Measurements from ENCODE around the gene INAFM1. TPM values are rescaled to one million over a fixed set of nuclear protein-coding genes. Genes with fewer than 3 reads are reported as not detected.

The INAFM1 gene
- total RNA-seq, result 0.69 and 1.1 TPM in 2 replicates

DNA sequence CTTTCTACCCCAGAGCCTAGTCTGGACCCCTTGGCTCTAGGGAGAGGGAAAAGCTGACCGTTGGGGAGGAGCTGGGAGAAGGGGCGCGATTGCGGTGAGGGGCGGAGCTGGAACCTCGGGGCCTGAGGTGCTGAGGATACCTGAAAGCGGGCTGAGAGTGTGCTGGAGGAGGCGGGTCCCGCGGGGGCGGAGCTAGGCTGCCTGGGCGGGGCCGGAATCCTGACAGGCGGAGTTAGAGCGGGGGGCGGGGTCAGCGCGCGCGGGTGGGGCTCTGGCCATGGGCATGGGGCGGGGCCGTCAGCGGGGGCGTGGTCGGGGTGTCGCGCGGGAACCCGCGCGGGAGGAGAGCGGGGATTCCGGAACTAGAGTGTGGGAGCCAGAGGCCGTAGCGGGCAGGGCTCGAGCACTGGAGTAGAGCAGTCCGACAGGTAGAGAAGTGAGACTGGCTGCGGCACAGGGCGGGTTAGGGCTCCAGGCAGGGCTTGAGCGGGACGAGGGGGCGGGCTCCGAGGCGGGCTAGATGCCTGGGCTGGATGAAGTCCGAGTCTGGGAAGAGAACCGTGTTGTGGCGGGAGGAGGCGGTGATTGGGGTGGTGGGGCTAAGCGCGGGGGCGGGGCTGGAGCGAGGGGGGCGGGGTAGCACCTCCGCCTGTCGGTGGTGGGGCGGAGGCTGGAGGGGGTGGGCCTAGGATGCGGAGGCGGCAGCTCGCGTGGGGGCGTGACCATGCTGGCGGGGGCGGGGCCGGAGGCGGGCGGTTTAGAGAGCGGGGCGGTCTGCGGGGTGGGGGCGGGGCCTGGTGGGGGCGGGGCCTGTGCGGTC, at the start of gene INAFM1:
Gene INAFM1, plus strand, starts transcription at position 815 of the 820 bp plus-strand sequence. CDS start 35 bp downstream, outside the sequence.

GRCh38 chr19:47230921-47231214, 43.8 kb upstream of the INAFM1 start, which contains the start of gene BBC3:
BBC3 (minus strand) TSS chr19:47231199; CDS start chr19:47228431, 2,768 bp downstream.

GRCh38 chr19:47255879-47256692, 18.6 kb upstream of the INAFM1 start, which contains the start of gene CCDC9:
CCDC9 (plus strand) TSS chr19:47256525; CDS start chr19:47258401, 1,876 bp downstream.

DNA sequence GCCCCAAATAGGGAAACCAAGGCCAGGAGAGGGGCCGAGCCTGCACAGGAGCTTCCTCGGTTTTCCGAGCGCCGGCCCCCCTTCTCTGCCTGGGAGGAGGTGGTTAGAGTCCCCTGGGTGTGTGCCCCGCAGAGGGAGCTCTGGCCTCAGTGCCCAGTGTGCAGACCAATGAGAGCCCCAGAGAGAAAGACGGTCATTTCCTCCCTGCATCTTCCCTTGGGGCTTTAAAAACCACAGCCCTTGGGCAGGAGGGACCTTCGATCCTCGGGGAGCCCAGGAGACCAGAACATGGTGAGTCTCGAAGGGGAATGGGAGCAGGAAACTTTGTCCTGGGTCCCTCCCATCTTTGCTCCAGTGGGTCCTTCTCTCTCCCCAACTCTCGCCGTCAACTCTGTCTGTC, 34.9 kb downstream of the INAFM1 start, which contains the start of gene C5AR1:
Gene C5AR1, plus strand, starts transcription at position 254 of the 400 bp plus-strand sequence. Its CDS starts 35 bp downstream, at position 289.

Other genes starting within 250 kb of the INAFM1 start
- 16.8 and 23.7 TPM in 2 replicates for gene TMEM160, start 226.3 kb upstream of the INAFM1 start, total RNA-seq
- 7.7 and 9.1 TPM in 2 replicates for gene ZC3H4, start 161.1 kb upstream of the INAFM1 start, total RNA-seq
- 118 and 142 TPM in 2 replicates for gene SAE1, start 144.1 kb upstream of the INAFM1 start, total RNA-seq
- gene BBC3, start 43.7 kb upstream of the INAFM1 start, total RNA-seq, result 12.2 and 17.0 TPM in 2 replicates
- gene CCDC9, start 18.4 kb upstream of the INAFM1 start, total RNA-seq, result 3.7 and 3.8 TPM in 2 replicates
- not detected in 2 replicates for gene C5AR1, start 35.0 kb downstream of the INAFM1 start, total RNA-seq
- gene C5AR2, start 57.3 kb downstream of the INAFM1 start, total RNA-seq, result under 0.01 and 0.11 TPM in 2 replicates
- 3.0 and 6.2 TPM in 2 replicates for gene DHX34, start 74.4 kb downstream of the INAFM1 start, total RNA-seq
- gene MEIS3, start 144.6 kb downstream of the INAFM1 start, total RNA-seq, result 0.09 and 0.33 TPM in 2 replicates
- not detected in 2 replicates for gene SLC8A2, start 197.0 kb downstream of the INAFM1 start, total RNA-seq
- gene KPTN, start 209.3 kb downstream of the INAFM1 start, total RNA-seq, result 2.7 and 3.4 TPM in 2 replicates
- gene NAPA, start 240.2 kb downstream of the INAFM1 start, total RNA-seq, result 59.6 and 70.2 TPM in 2 replicates